Measurements from ENCODE around the gene CABCOCO1. TPM values are rescaled to one million over a fixed set of nuclear protein-coding genes. Genes with fewer than 3 reads are reported as not detected.
"Not testable (repeated sequence)": the region's sequence is repeated elsewhere in the genome, so short reads cannot be mapped to it uniquely, and the experiment has no call there.

CABCOCO1 gene
- total RNA-seq, 1 experiment from 2014 or later, result 0.91 TPM

GRCh38 chr10:61642676-61643075 lies 20.1 kb upstream of the CABCOCO1 start:
- no peak for DNase-seq (ENCODE audit: low spot score)

- DNase-seq (ENCODE audit: low spot score), result no peak
Measured at GRCh38 chr10:61643316-61643751, 19.4 kb upstream of the CABCOCO1 start.

GRCh38 chr10:61653699-61654098 lies 9.0 kb upstream of the CABCOCO1 start:
- no peak for DNase-seq (ENCODE audit: low spot score)

GRCh38 chr10:61655335-61655851 lies 7.3 kb upstream of the CABCOCO1 start:
- DNase-seq (ENCODE audit: low spot score), result no peak

- no peak for DNase-seq (ENCODE audit: low spot score)
Measured at GRCh38 chr10:61663466-61663865, 737 bp downstream of the CABCOCO1 start.

GRCh38 chr10:61664985-61665384 lies 2.3 kb downstream of the CABCOCO1 start:
- DNase-seq (ENCODE audit: low spot score), result no peak

- no peak for DNase-seq (ENCODE audit: low spot score)
Measured at GRCh38 chr10:61669161-61669725, 6.5 kb downstream of the CABCOCO1 start.

GRCh38 chr10:61669849-61670248 lies 7.1 kb downstream of the CABCOCO1 start:
- DNase-seq (ENCODE audit: low spot score), result no peak

GRCh38 chr10:61673360-61673759 lies 10.6 kb downstream of the CABCOCO1 start:
- no peak for DNase-seq (ENCODE audit: low spot score)

- no peak for DNase-seq (ENCODE audit: low spot score)
Measured at GRCh38 chr10:61682323-61682722, 19.6 kb downstream of the CABCOCO1 start.

GRCh38 chr10:61683319-61683718 lies 20.6 kb downstream of the CABCOCO1 start:
- DNase-seq (ENCODE audit: low spot score), result no peak

GRCh38 chr10:61684894-61685507 lies 22.3 kb downstream of the CABCOCO1 start:
- DNase-seq (ENCODE audit: low spot score), result no peak

- no peak for DNase-seq (ENCODE audit: low spot score)
Measured at GRCh38 chr10:61688551-61689308, 26.0 kb downstream of the CABCOCO1 start.

GRCh38 chr10:61691667-61692066 lies 28.9 kb downstream of the CABCOCO1 start:
- DNase-seq (ENCODE audit: low spot score), result not testable (repeated sequence)

GRCh38 chr10:61692447-61693010 lies 29.8 kb downstream of the CABCOCO1 start:
- no peak for DNase-seq (ENCODE audit: low spot score)

GRCh38 chr10:61698968-61699655 lies 36.4 kb downstream of the CABCOCO1 start:
- no peak for DNase-seq (ENCODE audit: low spot score)

- DNase-seq (ENCODE audit: low spot score), result no peak
Measured at GRCh38 chr10:61701055-61701705, 38.5 kb downstream of the CABCOCO1 start.

GRCh38 chr10:61701706-61702105 lies 39.0 kb downstream of the CABCOCO1 start:
- DNase-seq (ENCODE audit: low spot score), result no peak

- DNase-seq (ENCODE audit: low spot score), result no peak
Measured at GRCh38 chr10:61702584-61702983, 39.9 kb downstream of the CABCOCO1 start.

GRCh38 chr10:61705022-61705613 lies 42.4 kb downstream of the CABCOCO1 start:
- no peak for DNase-seq (ENCODE audit: low spot score)

GRCh38 chr10:61708846-61709245 lies 46.1 kb downstream of the CABCOCO1 start:
- no peak for DNase-seq (ENCODE audit: low spot score)

All from H4 (cell line).